ENCODE data around the gene NOXA1.
"Not testable (repeated sequence)": the region's sequence is repeated elsewhere in the genome, so short reads cannot be mapped to it uniquely, and the experiment has no call there.

Gene NOXA1

GRCh38 chr9:137456061-137456863 lies 33.1 kb downstream of the NOXA1 start:
- DNase-seq = no peak

- no peak for DNase-seq
These were observed 33.7 kb downstream of the NOXA1 start for GRCh38 chr9:137456864-137457405.

GRCh38 chr9:137457406-137458193 lies 34.4 kb downstream of the NOXA1 start:
- no peak for DNase-seq

- peak; percentile 92 for DNase-seq
These were observed 35.3 kb downstream of the NOXA1 start for GRCh38 chr9:137458194-137459151.

GRCh38 chr9:137459152-137459600 lies 36.0 kb downstream of the NOXA1 start, which contains the start of gene NSMF:
NSMF (minus strand) TSS chr9:137459334; CDS start chr9:137459102, 232 bp downstream.
- peak; percentile 84 for DNase-seq

GRCh38 chr9:137459601-137460362 lies 36.6 kb downstream of the NOXA1 start:
- DNase-seq = no peak

- DNase-seq = no peak
These were observed 37.4 kb downstream of the NOXA1 start for GRCh38 chr9:137460363-137461315.

GRCh38 chr9:137461316-137461662 lies 38.1 kb downstream of the NOXA1 start:
- DNase-seq = no peak

GRCh38 chr9:137461663-137462395 lies 38.6 kb downstream of the NOXA1 start:
- DNase-seq = no peak

GRCh38 chr9:137462396-137462985 lies 39.3 kb downstream of the NOXA1 start:
- no peak for DNase-seq

- no peak for DNase-seq
These were observed 40.1 kb downstream of the NOXA1 start for GRCh38 chr9:137462986-137463930.

GRCh38 chr9:137463931-137464290 lies 40.7 kb downstream of the NOXA1 start:
- DNase-seq = no peak

- no peak for DNase-seq
These were observed 41.3 kb downstream of the NOXA1 start for GRCh38 chr9:137464291-137464999.

- no peak for DNase-seq
These were observed 42.0 kb downstream of the NOXA1 start for GRCh38 chr9:137465000-137465719.

GRCh38 chr9:137465720-137466388 lies 42.7 kb downstream of the NOXA1 start:
- DNase-seq = no peak

- DNase-seq = not testable (repeated sequence)
These were observed 43.3 kb downstream of the NOXA1 start for GRCh38 chr9:137466389-137467085.

Measured in NCI-H1105 (cell line).